ENCODE data around the gene ARHGAP33. TPM values are rescaled to one million over a fixed set of nuclear protein-coding genes. Genes with fewer than 3 reads are reported as not detected.

Gene ARHGAP33
- total and polyA plus RNA-seq, 2 donors (not counting 3 experiments of a cell fraction or from before 2014, with no cell fraction given): 11.0 to 18.4 TPM

DNA sequence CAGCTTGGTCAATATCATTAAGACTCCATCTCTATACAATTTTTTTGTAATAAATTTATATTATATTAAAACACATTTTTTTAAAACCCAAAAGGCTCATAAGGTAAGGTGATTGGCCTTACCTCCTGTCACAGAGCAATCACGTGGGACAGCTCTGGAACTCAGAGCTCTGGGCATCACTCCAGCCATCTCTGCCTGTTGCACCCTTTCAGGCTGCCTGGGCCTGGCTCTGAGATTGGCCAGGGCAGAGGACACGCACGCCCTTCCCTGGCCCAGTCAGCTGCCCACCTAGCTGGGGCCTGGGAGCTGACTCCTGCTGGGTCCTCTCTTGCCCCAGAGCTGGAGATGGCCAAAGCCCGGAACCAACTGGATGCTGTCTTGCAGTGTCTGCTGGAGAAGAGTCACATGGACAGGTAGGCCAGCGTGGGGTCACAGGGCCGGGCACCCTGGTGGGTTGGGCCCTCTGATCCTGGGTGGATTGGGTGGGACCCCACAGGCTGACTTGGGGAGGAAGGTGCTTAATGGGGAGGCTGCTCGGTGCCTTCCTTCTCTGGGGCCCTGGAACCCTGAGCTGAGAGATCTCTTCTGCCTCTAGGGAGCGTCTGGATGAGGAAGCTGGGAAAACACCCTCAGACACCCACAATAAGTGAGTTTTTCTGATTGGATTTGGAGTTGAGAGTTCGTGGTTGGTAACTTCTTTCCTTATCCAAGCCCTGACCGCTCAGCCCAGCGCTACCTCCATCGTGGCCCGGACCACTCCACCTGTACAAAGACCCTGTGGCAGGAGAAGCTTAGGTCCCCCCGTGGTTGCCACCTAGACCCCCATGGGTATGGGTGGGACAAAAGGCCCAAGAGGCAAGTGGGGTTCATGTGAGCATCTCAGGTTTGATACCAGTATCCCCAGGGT lies 23.3 kb upstream of the ARHGAP33 start:
- Histone ChIP-seq H3K9me3 (replicated peaks; ENCODE audit: control insufficient read depth, insufficient read depth, low read length) (no peaks in the 10 kb centered on the region), H3K27ac (ENCODE audit: insufficient read depth, low read depth, low read length) (no peak overlapping the region), H3K4me1 (ENCODE audit: control insufficient read depth, extremely low read depth, insufficient read depth, low read length) (peaks cover 16% of the 10 kb centered on the region), H3K79me2 (ENCODE audit: control insufficient read depth, insufficient read depth, low read length) (peaks cover 12% of the 10 kb centered on the region), H3K4me3 (replicated peaks in 1 of 3; ENCODE audit: insufficient read depth in 1 of 3, low read depth in 1 of 3, low read length in 3 of 3) (no peak overlapping the region), H3K4me2 (ENCODE audit: insufficient read depth, low read length) (no peak overlapping the region), H3K36me3 (ENCODE audit: control insufficient read depth in 2 of 2, extremely low read depth in 1 of 2, insufficient read depth in 2 of 2, low read length in 2 of 2) (peaks cover 0 to 13% of the 10 kb centered on the region in 2 experiments), H4K20me1 (replicated peaks; ENCODE audit: control insufficient read depth, extremely low read depth, insufficient read depth, low read length) (no peaks in the 10 kb centered on the region), H2AFZ (ENCODE audit: low read depth, low read length) (no peak overlapping the region), H3K27me3 (ENCODE audit: control insufficient read depth in 2 of 2, insufficient read depth in 2 of 2, low read length in 2 of 2) (no peaks in the 10 kb centered on the region), H3K9ac (replicated peaks; ENCODE audit: extremely low read depth, insufficient read depth, low read length) (no peak overlapping the region), H3K9me1 (replicated peaks; ENCODE audit: control insufficient read depth, extremely low read depth, insufficient read depth, low read length) (no peaks in the 10 kb centered on the region)
- BruUV-seq (replicated peaks): no TSS peak
- no peak for FAIRE-seq
- ChIA-PET POLR2A (no interaction called here), CTCF (no interaction called here)
- intact Hi-C loops (cut with micrococcal nuclease): no loop called here
- DNase-seq (ENCODE audit: low read depth, low spot score): no peak
- dilution Hi-C loops (cut with MboI; ENCODE audit: extremely low pct_ligation_motif_present, low sequenced_read_pairs): no loop called here
- TF ChIP-seq MYC (IDR thresholded peaks at IDR 0.05; ENCODE audit: low read depth, low read length) (no peak), CTCF (IDR thresholded peaks at IDR 0.05; ENCODE audit: extremely low read depth in 1 of 2, insufficient read depth in 1 of 2, low read depth in 1 of 2, low read length in 2 of 2) (no peak), JUN (IDR thresholded peaks at IDR 0.05; ENCODE audit: borderline replicate concordance, insufficient read depth, insufficient read length, low read depth) (no peak), FOS (IDR thresholded peaks at IDR 0.05; ENCODE audit: borderline replicate concordance, insufficient read depth, low read length) (no peak), POLR2AphosphoS5 (IDR thresholded peaks at IDR 0.05; ENCODE audit: insufficient read depth, low read depth, low read length) (no peak), GATA2 (IDR thresholded peaks at IDR 0.05; ENCODE audit: insufficient read depth, insufficient read length, low read depth, low read length) (no peak), EZH2 (IDR thresholded peaks at IDR 0.05; ENCODE audit: borderline replicate concordance, low read depth, low read length, severe bottlenecking) (no peak), POLR2A (IDR thresholded peaks at IDR 0.05; ENCODE audit: low read depth, low read length) (no peak)
- TF ChIP-seq, protein P1, sequence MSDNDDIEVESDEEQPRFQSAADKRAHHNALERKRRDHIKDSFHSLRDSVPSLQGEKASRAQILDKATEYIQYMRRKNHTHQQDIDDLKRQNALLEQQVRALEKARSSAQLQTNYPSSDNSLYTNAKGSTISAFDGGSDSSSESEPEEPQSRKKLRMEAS (IDR thresholded peaks at IDR 0.05; ENCODE audit: insufficient read depth, insufficient read length): no peak

Data from endothelial cell of umbilical vein (primary cell).